IPS-20b (cell line): ENCODE measurements around the gene DENR.
"Not testable (repeated sequence)": the region's sequence is repeated elsewhere in the genome, so short reads cannot be mapped to it uniquely, and the experiment has no call there.

Experiments used
- H3K27ac ChIP-seq: one replicate; pipeline ENCODE4 v1.5.1; 2013; ENCODE audit warnings: low read length
- H3K27me3 ChIP-seq: 2 replicates; pipeline ENCODE4 v1.6.1; 2013; ENCODE audit warnings: mild to moderate bottlenecking, low read length, inconsistent platforms; ENCODE audit not compliant: insufficient read depth
- H3K36me3 ChIP-seq: 2 replicates; pipeline ENCODE4 v1.6.1; 2013; ENCODE audit warnings: low read depth, mild to moderate bottlenecking, inconsistent platforms, low read length, moderate library complexity; ENCODE audit not compliant: insufficient read depth
- H3K4me1 ChIP-seq: 2 replicates; pipeline ENCODE4 v1.6.1; 2013; ENCODE audit warnings: mild to moderate bottlenecking, control low read depth, inconsistent platforms, low read length, moderate library complexity; ENCODE audit not compliant: insufficient read depth
- H3K4me3 ChIP-seq: 2 replicates; pipeline ENCODE4 v1.5.1; 2013; ENCODE audit warnings: mild to moderate bottlenecking, low read length, inconsistent platforms
- H3K9ac ChIP-seq: 2 replicates; pipeline ENCODE4 v1.6.1; 2013; ENCODE audit warnings: low read depth, mild to moderate bottlenecking, inconsistent platforms, low read length, moderate library complexity
- H3K9me3 ChIP-seq: 2 replicates; pipeline ENCODE4 v1.6.1; 2013; ENCODE audit warnings: mild to moderate bottlenecking, low read depth, low read length, inconsistent platforms; ENCODE audit not compliant: insufficient read depth

Gene DENR

GRCh38 chr12:122795807-122796206 is 43.2 kb downstream of the DENR start:
- Histone ChIP-seq H3K27me3 (no peaks in the 10 kb centered on the region), H3K9ac (no peak overlapping the region), H3K36me3 (no peaks in the 10 kb centered on the region), H3K4me1 (no peaks in the 10 kb centered on the region), H3K4me3 (no peak overlapping the region), H3K27ac (no peak overlapping the region), H3K9me3 (no peaks in the 10 kb centered on the region)

DNA sequence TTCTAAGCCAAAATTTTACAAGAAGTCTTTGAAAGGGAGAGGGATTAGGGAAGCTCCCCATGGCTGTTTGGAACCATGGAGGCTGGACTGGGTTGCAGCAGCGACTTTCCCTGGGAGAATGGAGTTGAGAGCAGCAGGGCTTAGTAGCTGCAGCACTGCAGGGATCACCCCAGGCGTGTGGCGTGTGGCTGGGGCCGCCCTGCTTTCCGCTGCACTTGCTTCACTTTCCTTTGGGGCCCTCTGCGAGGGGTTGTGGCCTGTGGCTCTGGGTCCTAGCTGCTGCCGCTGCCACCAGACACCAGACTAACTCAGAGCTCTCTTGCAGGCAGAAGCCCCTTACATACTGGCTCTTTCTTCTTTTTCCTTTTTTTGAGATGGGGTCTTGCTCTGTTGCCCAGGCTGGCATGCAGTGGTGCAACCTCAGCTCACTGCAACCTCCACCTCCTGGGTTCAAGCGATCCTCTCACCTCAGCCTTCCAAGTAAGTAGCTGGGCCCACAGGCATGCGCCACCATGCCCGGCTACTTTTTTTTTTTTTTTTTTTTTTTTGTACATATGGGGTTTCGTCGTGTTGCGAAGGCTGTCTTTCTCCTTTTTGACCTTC is 47.1 kb downstream of the DENR start:
- no peaks in the 10 kb centered on the region for H3K27me3 ChIP-seq
- H3K9ac ChIP-seq = no peak overlapping the region
- H3K4me3 ChIP-seq = no peak overlapping the region
- H3K4me1 ChIP-seq = no peaks in the 10 kb centered on the region
- H3K36me3 ChIP-seq = no peaks in the 10 kb centered on the region
- H3K9me3 ChIP-seq = no peaks in the 10 kb centered on the region
- no peak overlapping the region for H3K27ac ChIP-seq

DNA sequence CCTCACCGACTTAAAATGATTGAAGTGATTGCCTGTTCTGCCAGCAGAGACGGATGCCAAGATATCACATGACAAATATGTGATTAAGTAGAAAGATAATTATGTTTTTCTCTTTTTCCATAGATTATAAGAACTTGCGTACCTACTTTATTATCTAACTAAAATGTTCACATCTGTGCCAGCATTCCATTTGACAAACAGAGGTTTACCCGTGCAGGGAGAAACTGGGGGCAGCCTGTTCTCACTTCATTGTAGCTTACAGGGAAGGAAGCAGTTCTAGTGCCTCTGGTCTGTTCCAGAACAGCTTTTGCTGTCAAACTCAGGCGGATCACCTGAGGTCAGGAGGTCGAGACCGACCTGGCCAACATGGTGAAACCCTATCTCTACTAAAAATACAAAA is 51.3 kb downstream of the DENR start:
- H3K4me1 ChIP-seq = no peaks in the 10 kb centered on the region
- H3K27me3 ChIP-seq = no peaks in the 10 kb centered on the region
- H3K9me3 ChIP-seq = no peaks in the 10 kb centered on the region
- no peak overlapping the region for H3K9ac ChIP-seq
- H3K27ac ChIP-seq = no peak overlapping the region
- H3K4me3 ChIP-seq = no peak overlapping the region
- no peaks in the 10 kb centered on the region for H3K36me3 ChIP-seq

GRCh38 chr12:122804957-122805356 is 52.3 kb downstream of the DENR start:
- H3K27me3 ChIP-seq, H3K9ac ChIP-seq, H3K4me3 ChIP-seq, H3K36me3 ChIP-seq, H3K27ac ChIP-seq, H3K9me3 ChIP-seq, H3K4me1 ChIP-seq: not testable (repeated sequence)

- Histone ChIP-seq H3K4me1 (no peaks in the 10 kb centered on the region), H3K9me3 (no peaks in the 10 kb centered on the region), H3K4me3 (no peak overlapping the region), H3K9ac (no peak overlapping the region), H3K27me3 (no peaks in the 10 kb centered on the region), H3K36me3 (no peaks in the 10 kb centered on the region), H3K27ac (no peak overlapping the region)
These were observed 55.0 kb downstream of the DENR start for GRCh38 chr12:122807651-122808050.

DNA sequence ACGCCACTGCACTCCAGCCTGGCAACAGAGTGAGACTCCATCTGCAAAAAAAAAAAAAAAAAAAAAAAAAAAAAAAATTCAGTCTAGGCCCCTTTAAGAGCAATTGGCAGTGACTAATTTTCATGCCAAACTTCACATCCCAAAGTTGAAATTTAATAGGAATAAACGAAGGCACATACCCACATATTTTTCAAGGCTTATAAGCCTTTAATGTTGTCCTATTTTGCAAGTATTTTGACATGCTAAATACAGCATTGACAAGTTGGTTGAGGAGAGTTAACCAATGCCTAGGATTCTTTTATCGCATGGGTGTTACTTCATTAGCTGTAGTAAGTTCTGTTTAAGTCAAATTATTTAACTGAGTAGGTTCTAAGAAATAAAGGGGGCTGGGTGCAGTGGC is 59.2 kb downstream of the DENR start:
- H3K36me3 ChIP-seq = no peaks in the 10 kb centered on the region
- H3K27me3 ChIP-seq = no peaks in the 10 kb centered on the region
- no peaks in the 10 kb centered on the region for H3K4me1 ChIP-seq
- no peak overlapping the region for H3K27ac ChIP-seq
- no peak overlapping the region for H3K4me3 ChIP-seq
- H3K9me3 ChIP-seq = no peaks in the 10 kb centered on the region
- H3K9ac ChIP-seq = no peak overlapping the region

- H3K9me3 ChIP-seq = no peaks in the 10 kb centered on the region
- no peaks in the 10 kb centered on the region for H3K36me3 ChIP-seq
- no peak overlapping the region for H3K9ac ChIP-seq
- H3K27me3 ChIP-seq = no peaks in the 10 kb centered on the region
- no peak overlapping the region for H3K27ac ChIP-seq
- no peak overlapping the region for H3K4me3 ChIP-seq
- H3K4me1 ChIP-seq = no peaks in the 10 kb centered on the region
These were observed 60.7 kb downstream of the DENR start for GRCh38 chr12:122813310-122813713.

GRCh38 chr12:122819209-122819785 is 66.7 kb downstream of the DENR start:
- H3K36me3 ChIP-seq = no peaks in the 10 kb centered on the region
- H3K9ac ChIP-seq = no peak overlapping the region
- no peak overlapping the region for H3K27ac ChIP-seq
- no peaks in the 10 kb centered on the region for H3K27me3 ChIP-seq
- no peak overlapping the region for H3K4me3 ChIP-seq
- H3K4me1 ChIP-seq = no peaks in the 10 kb centered on the region
- no peaks in the 10 kb centered on the region for H3K9me3 ChIP-seq

GRCh38 chr12:122820138-122820537 is 67.5 kb downstream of the DENR start:
- no peaks in the 10 kb centered on the region for H3K27me3 ChIP-seq
- no peaks in the 10 kb centered on the region for H3K36me3 ChIP-seq
- H3K9ac ChIP-seq = no peak overlapping the region
- no peak overlapping the region for H3K4me3 ChIP-seq
- H3K9me3 ChIP-seq = no peaks in the 10 kb centered on the region
- no peak overlapping the region for H3K27ac ChIP-seq
- no peaks in the 10 kb centered on the region for H3K4me1 ChIP-seq
